Natural killer cell (primary cell): ENCODE results near the gene LPA. TPM values are rescaled to one million over a fixed set of nuclear protein-coding genes. Genes with fewer than 3 reads are reported as not detected.
"Not testable (repeated sequence)": the region's sequence is repeated elsewhere in the genome, so short reads cannot be mapped to it uniquely, and the experiment has no call there.

Source experiments
- ATAC-seq, 3 donors: fragments of 150-1000 bp in 2 of 3; fragments of 200-7000 bp in 1 of 3; cut with Tn5 transposase; 1 replicate in 1 of 3; 2 replicates in 2 of 3; pipeline ENCODE4 v1.10.0; 2021; ENCODE audit warnings: mild to moderate bottlenecking in 2 of 3, moderate library complexity in 2 of 3
- DNase-seq, 2 donors: peaks; one replicate each; pipeline versions ENCODE4 v3.0.0 to v3.0.0-alpha.2; 2013 to 2021; ENCODE audit warnings: mixed read lengths in 1 of 2
- H3K27ac ChIP-seq: one replicate; pipeline ENCODE4 v1.5.1; 2013; ENCODE audit warnings: mild to moderate bottlenecking, low read length
- H3K27me3 ChIP-seq: one replicate; pipeline ENCODE4 v1.6.1; 2013; ENCODE audit warnings: low read length; ENCODE audit not compliant: control insufficient read depth, insufficient read depth
- H3K36me3 ChIP-seq: one replicate; pipeline ENCODE4 v1.6.1; 2013; ENCODE audit warnings: low read length; ENCODE audit not compliant: control insufficient read depth, insufficient read depth
- H3K4me1 ChIP-seq: one replicate; pipeline ENCODE4 v1.6.1; 2013; ENCODE audit warnings: low read length; ENCODE audit not compliant: control insufficient read depth, insufficient read depth
- H3K4me3 ChIP-seq: one replicate; pipeline ENCODE4 v1.5.1; 2013; ENCODE audit warnings: low read length
- H3K9me3 ChIP-seq: one replicate; pipeline ENCODE4 v1.6.1; 2013; ENCODE audit warnings: low read length; ENCODE audit not compliant: control insufficient read depth, insufficient read depth
- H3K27ac Mint-ChIP-seq, 2 donors: one replicate each; pipeline ENCODE4 v1.8.0; 2022; ENCODE audit warnings: mild to moderate bottlenecking in 2 of 2, mixed read lengths in 2 of 2, moderate library complexity in 1 of 2
- H3K27me3 Mint-ChIP-seq, 2 donors: one replicate each; pipeline ENCODE4 v1.8.0; 2022; ENCODE audit warnings: low read depth in 2 of 2, mixed read lengths in 2 of 2
- H3K36me3 Mint-ChIP-seq: one replicate; pipeline ENCODE4 v1.8.0; 2022; ENCODE audit warnings: mixed read lengths
- H3K4me1 Mint-ChIP-seq, 2 donors: one replicate each; pipeline ENCODE4 v1.8.0; 2022; ENCODE audit warnings: mixed read lengths in 2 of 2
- H3K4me3 Mint-ChIP-seq: one replicate; pipeline ENCODE4 v1.8.0; 2022; ENCODE audit warnings: mild to moderate bottlenecking, moderate library complexity, mixed read lengths
- H3K9me3 Mint-ChIP-seq, 2 donors: one replicate each; pipeline ENCODE4 v1.8.0; 2022; ENCODE audit warnings: mixed read lengths in 2 of 2
- WGBS: methylation state at CpG from one replicate; pipeline ENCODE4 v1.1.7; 2013; ENCODE audit warnings: missing lambda C conversion rate; ENCODE audit not compliant: insufficient coverage; 5-methylcytosine and 5-hydroxymethylcytosine counted together
- intact Hi-C: fragments of 100-400 bp; cut with micrococcal nuclease; formaldehyde crosslinking; loops from one replicate; pipeline ENCODE4 v1.14.2; 2022
- total RNA-seq, 4 donors: library from RNA; stranded (reverse); fragments of 120-200 nt in 1 of 4; gene quantifications; one replicate each; pipeline versions ENCODE4 v1.2.3 to v1.2.4, GENCODE V29; 2013 to 2022
- TF ChIP-seq, protein P1 (sequence below): fragments of 200-600 bp; IDR thresholded peaks from one replicate; pipeline ENCODE4 v1.8.0; 2022; ENCODE audit warnings: antibody characterized with exemption

LPA gene
- total RNA-seq, 3 donors from 2014 or later (not counting 1 experiment from before 2014, with no cell fraction given) = not detected

DNA sequence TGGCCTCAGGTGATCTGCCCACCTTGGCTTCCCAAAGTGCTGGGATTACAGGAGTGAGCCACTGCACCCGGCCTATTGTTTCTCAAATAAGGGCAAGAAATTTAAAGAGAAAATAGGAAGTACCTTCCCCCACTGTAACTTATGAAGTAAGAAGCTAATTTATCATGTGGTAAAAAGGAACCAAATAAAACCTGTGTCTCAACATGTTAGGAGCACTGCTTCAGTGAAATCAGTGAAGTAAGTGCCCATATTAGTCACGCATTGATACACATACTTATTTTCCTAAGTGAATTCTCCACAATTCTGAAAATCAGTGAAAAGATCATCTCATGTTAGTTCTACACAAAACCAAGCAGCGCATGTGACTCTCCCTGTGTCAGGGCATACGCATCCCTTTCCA is 14.2 kb upstream of the LPA start:
- no peaks in the 10 kb centered on the region for H3K27me3 ChIP-seq
- Mint-ChIP-seq H3K4me1 (no peaks in the 10 kb centered on the region), H3K4me3 (no peak overlapping the region), H3K36me3 (no peaks in the 10 kb centered on the region), H3K9me3 (peaks cover 2 to 3% of the 10 kb centered on the region in 2 donors), H3K27ac (no peak overlapping the region), H3K27me3 (peaks cover 0 to 5% of the 10 kb centered on the region in 2 donors)
- H3K4me1 ChIP-seq = no peaks in the 10 kb centered on the region
- ATAC-seq (no peak), DNase-seq (no peak)
- WGBS = 79% methylated on average over 3 of the region's 4 CpGs
- TF ChIP-seq, protein P1, sequence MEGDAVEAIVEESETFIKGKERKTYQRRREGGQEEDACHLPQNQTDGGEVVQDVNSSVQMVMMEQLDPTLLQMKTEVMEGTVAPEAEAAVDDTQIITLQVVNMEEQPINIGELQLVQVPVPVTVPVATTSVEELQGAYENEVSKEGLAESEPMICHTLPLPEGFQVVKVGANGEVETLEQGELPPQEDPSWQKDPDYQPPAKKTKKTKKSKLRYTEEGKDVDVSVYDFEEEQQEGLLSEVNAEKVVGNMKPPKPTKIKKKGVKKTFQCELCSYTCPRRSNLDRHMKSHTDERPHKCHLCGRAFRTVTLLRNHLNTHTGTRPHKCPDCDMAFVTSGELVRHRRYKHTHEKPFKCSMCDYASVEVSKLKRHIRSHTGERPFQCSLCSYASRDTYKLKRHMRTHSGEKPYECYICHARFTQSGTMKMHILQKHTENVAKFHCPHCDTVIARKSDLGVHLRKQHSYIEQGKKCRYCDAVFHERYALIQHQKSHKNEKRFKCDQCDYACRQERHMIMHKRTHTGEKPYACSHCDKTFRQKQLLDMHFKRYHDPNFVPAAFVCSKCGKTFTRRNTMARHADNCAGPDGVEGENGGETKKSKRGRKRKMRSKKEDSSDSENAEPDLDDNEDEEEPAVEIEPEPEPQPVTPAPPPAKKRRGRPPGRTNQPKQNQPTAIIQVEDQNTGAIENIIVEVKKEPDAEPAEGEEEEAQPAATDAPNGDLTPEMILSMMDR = no peak
- no peaks in the 10 kb centered on the region for H3K36me3 ChIP-seq
- H3K9me3 ChIP-seq = no peaks in the 10 kb centered on the region
- intact Hi-C loops = no loop called here
- no peak overlapping the region for H3K27ac ChIP-seq
- no peak overlapping the region for H3K4me3 ChIP-seq

DNA sequence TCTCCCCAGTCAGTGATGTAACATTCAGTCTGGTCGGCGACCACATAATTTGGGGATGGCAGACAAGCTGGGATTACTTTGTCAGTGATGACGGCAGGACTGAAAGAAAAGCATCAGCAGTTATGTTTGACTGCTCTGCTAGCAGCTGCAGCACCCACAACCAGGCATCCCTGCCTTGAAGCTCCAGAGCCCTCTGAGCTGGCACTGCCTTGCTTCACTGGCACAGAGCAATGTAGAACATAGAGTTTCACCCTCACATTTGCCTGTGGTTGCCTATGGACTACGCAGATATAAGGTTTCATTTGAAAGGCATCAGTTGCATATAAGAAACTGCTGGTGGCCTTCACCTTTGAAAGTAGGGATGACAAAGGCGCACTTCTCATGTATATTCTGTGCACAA is 12.3 kb upstream of the LPA start:
- H3K9me3 Mint-ChIP-seq, H3K27ac Mint-ChIP-seq, ATAC-seq, H3K4me3 ChIP-seq, H3K4me3 Mint-ChIP-seq, H3K36me3 ChIP-seq, DNase-seq, H3K27me3 ChIP-seq, H3K27me3 Mint-ChIP-seq, intact Hi-C loops, H3K9me3 ChIP-seq, H3K4me1 ChIP-seq, H3K36me3 Mint-ChIP-seq, H3K27ac ChIP-seq, H3K4me1 Mint-ChIP-seq: not testable (repeated sequence)
- WGBS = 82% methylated on average over 5 of the region's 5 CpGs

DNA sequence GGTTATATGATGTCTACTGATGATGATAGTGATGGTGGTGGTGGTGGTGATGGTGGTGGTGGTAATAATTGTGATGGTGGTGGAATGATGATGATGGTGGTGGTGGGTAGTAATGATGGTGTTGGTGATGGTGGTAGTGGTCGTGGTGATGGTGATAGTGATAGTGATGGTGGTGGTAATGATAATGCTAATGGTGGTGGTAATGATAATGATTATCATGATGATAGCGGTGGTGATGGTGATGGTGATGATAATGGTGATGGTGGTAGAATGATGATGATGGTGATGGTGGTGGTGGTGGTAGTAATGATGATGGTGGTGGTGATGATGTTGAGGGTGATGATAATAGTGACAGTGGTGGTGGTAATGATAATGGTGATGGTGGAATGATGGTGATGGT is 4.5 kb upstream of the LPA start:
- H3K4me3 ChIP-seq = no peak overlapping the region
- no peaks in the 10 kb centered on the region for H3K27me3 ChIP-seq
- no peak overlapping the region for H3K27ac Mint-ChIP-seq
- H3K4me1 Mint-ChIP-seq = no peaks in the 10 kb centered on the region
- ATAC-seq (no peak), DNase-seq (no peak)
- TF ChIP-seq, protein P1 = no peak
- H3K27me3 Mint-ChIP-seq = peaks cover 0 to 4% of the 10 kb centered on the region in 2 donors
- no peaks in the 10 kb centered on the region for H3K36me3 ChIP-seq
- H3K4me1 ChIP-seq = no peaks in the 10 kb centered on the region
- no peaks in the 10 kb centered on the region for H3K9me3 ChIP-seq
- peaks cover 2 to 4% of the 10 kb centered on the region in 2 donors for H3K9me3 Mint-ChIP-seq
- 72% methylated on average over 2 of the region's 2 CpGs for WGBS
- no peak overlapping the region for H3K27ac ChIP-seq
- H3K4me3 Mint-ChIP-seq = no peak overlapping the region
- intact Hi-C loops = no loop called here
- H3K36me3 Mint-ChIP-seq = no peaks in the 10 kb centered on the region

DNA sequence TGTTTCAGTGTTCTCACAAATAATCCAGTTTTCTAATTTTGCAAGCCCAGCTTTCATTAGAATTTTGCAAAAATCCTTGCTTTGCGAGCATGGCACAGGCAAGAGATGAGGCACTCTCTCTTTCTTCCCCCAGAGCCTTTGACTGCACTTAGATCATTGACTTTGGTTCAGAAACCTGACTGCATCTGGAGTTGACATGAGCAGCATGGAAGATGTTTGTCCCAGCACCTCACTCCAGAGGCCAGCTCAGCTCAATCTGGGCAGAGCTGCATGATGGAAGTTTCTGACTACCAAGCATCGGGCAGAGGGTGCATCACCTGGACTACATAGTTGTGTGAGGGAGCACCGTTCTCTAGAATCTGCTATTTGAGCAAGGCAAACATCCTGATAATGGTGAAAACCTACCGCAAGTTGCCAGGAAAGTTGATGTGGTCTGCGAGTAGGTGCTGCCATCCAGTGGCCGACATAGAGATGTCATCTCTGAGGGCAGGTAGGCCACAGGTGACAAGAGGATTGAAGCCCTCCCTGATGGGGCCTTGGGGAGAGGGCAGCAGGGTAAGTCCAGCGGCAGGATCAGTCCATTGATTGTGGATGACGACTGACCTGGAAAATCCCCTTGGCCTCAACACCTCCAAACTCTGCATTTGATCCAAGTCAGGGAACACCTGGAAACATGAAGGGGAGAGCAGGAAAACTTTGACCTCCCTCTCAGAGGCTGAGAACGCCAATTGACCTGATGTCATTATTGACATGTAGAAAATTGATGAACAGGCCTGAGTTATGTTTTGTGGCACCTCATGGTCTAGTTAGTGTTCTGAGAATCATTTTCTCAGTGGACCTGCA is 3.8 kb upstream of the LPA start:
- intact Hi-C loops = no loop called here
- H3K9me3 Mint-ChIP-seq = peaks cover 0 to 2% of the 10 kb centered on the region in 2 donors
- no peak overlapping the region for H3K27ac Mint-ChIP-seq
- no peak overlapping the region for H3K4me3 Mint-ChIP-seq
- H3K4me1 Mint-ChIP-seq = no peaks in the 10 kb centered on the region
- Histone ChIP-seq H3K9me3 (no peaks in the 10 kb centered on the region), H3K27ac (no peak overlapping the region), H3K27me3 (no peaks in the 10 kb centered on the region), H3K4me1 (no peaks in the 10 kb centered on the region), H3K4me3 (no peak overlapping the region), H3K36me3 (no peaks in the 10 kb centered on the region)
- no peaks in the 10 kb centered on the region for H3K27me3 Mint-ChIP-seq
- ATAC-seq (peak in 1 of 3 donors; percentile 28), DNase-seq (peak in 1 of 2 donors; percentile 51)
- H3K36me3 Mint-ChIP-seq = no peaks in the 10 kb centered on the region
- WGBS = 41% methylated on average over 9 of the region's 9 CpGs
- TF ChIP-seq, protein P1 = no peak
